Stromal cell of bone marrow (primary cell): Measurements from ENCODE around the gene TMEM201.
"Not testable (repeated sequence)": the region's sequence is repeated elsewhere in the genome, so short reads cannot be mapped to it uniquely, and the experiment has no call there.

ENCODE experiments used
- DNase-seq: peaks from one replicate; pipeline ENCODE4 v3.0.0-alpha.2; 2012; ENCODE audit warnings: low read depth

TMEM201 gene

DNA sequence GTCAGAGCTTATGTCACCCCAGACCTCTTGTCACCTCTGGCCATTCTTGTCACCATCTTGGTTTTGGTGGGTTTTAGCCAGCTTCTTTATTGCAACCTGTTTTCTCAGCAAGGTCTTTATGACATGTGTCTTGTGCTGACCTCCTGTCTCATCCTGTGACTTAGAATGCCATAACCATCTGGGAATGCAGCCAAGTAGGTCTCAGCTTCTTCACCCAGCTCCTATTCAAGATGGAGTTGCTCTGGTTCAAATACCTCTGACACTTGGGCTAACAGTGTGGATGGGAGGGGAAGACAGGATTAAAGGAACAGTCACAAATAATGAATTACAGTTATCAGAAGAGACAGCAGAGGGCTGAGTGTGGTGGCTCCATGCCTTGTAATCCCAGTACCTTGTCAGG, 32.3 kb downstream of the TMEM201 start:
- DNase-seq, result no peak

DNA sequence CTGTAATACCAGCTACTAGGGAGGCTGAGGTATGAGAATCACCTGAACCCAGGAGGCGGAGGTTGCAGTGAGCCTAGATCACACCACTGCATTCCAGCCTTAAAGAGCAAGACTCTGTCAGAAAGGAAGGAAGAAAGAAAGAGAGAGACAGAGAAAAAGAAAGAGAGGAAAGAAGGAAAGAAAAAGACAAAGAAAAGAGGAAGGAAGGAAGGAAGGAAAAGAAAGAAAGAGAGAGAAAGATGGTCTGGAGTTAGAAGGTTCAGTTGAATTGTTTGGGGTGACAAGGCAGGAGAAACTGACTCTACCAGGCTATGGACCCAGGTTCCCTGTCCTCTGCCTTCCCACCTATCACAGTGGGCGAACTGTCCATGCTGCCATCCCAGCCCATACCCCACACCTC, 35.4 kb downstream of the TMEM201 start:
- DNase-seq, result no peak

DNA sequence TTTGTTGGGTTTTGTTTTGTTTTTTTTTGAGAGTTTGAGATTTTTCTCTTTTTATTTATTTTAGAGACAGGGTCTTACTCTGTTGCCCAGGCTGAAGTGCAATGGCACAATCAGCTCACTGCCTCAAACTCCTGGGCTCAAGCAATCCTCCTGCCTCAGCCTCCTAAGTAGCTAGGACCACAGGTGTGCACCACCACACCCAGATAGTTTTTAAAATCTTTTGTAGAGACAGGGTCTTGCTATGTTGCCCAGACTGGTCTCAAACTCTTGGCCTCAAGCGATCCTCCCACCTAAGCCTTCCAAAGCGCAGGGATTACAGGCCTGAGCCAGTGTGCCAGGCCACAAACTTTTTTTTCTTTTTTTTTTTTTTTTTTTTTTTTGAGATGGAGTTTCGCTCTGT, 36.3 kb downstream of the TMEM201 start:
- DNase-seq, result not testable (repeated sequence)

DNA sequence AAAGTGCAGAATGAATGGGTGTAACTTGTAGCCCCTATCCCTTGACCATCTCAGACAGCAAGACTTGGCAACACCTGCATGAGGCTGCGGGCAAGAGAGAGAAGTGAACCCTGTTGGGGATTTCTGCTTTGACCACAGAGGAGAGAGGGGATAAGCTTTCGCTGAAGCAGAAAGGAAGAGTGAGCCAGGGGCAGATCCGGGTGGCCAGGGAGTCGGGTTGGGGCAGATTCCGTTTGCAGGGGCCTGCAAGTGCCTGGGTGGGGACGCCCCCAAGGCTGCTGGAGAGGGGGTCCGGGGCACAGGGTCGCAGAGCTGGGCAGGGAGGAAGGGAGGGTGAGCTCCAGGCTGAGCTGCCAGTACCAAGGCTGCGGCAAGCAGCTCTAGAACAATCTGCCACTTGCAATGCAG, 37.5 kb downstream of the TMEM201 start:
- DNase-seq, result no peak

DNA sequence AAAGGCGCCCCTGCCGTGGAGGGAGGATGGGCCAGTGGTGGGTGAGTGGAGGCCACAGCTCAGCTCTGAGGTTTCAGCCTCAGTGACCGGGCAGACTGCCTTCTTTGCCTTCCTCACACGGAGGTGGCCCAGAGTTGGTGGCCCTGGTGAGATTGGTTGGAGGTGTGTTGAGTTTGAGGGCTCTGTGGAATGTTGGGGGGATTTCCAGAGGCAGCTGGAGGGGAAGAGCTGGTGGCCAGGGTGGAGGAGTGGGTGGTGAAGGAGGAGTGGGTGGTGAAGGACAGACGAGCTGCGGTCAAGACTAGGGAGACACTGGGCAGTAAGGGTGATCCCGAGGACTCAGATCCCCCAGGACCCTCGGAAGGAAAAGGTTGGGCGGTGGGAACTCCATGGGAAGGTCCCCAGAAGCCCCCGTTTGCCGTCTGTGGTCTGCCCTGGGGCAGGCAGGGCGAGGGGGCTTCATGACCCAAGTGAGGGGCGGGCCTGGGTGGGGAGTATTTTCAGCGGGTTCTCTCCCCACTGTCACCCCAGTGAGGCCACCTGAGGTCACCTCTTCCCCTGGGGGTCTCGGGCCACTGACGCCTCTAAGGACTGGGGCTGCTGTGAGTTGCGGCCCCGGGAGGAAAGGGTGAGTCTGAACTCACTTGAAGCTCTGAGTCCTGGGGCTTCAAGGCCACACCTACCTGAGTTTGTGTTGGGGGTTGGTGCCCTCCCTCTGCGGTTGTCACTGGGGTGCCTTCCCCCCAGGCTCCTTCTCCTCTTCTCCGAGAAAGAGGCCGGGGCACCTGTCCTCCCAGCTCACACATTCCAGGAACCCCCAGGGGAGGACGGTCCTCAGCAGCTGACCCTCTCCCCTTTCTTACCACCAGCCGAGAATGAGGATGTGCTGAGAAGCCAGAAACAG, 40.1 kb downstream of the TMEM201 start:
- DNase-seq, result no peak

DNA sequence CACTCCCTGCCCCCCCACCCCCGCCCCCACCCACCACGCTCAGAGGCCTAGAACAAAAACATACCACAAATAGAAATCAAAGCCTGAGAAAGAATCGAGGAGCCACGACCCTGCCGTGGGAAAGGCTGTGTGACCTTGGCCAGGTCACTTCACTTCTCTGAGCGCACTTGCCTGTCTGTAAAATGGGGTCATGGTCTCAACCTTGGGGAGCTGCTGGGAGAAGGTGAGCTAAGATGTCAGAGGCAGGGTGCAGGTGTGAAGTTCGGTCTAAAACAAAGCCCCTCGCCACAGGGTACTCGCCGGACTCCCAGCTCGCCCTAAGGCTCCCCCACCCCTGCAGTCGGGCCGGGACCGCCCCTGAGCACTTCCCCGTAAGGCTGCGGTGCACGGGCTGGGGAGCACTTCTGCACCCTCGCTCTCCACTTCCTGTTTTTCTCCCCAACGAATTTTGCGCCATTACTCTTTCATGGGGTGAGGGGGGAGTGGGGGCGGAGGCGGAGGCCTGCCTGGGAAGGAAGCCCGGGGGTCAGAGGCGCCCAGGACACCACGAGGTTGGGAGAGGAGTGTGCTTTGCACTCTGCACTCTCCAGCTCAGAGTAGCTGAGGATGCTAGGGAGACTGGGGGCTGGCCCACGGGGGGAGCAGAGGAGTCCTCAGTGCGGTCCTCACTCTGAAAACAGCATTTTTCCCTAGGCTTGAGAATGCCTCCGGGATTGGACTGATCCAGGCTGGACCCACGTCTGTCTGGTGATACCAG, 40.9 kb downstream of the TMEM201 start:
- DNase-seq, result no peak

DNA sequence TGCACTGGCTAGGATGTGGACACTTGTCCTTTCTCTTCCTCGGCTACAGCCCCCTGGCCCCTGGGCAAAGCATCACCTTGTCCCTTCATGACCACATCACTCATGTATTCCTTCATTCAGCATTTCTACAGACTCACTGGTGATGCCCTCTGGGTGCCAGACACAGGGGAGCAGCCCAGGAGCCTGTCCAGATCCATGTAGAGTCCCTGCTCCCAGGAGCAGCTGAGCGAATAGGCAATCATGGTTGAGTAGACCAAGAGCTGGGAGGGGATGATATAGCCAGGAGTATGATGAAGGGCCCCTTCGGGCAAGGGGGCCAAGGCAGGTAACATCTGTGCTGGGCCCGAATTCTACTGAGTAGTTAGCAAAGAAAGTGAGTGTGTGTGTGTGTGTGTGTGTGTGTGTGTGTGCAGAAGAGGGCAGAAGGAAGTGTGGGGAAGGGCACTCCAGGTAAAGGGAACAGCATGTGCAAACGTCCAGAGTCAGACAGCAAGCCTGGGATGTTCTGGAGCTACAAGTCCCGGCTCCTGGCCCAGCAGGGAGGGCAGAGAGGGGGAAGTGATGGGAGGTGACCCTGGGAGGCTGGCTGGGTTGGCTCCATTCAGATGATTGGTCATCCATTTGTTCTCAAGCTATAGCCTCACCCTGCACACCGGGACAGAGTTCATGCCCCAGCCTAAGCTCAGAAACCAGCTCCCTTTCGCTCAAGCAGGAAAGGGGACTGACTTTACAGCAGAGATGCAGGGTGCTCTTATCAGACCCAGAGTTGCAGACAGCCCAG, 41.8 kb downstream of the TMEM201 start:
- DNase-seq, result no peak

DNA sequence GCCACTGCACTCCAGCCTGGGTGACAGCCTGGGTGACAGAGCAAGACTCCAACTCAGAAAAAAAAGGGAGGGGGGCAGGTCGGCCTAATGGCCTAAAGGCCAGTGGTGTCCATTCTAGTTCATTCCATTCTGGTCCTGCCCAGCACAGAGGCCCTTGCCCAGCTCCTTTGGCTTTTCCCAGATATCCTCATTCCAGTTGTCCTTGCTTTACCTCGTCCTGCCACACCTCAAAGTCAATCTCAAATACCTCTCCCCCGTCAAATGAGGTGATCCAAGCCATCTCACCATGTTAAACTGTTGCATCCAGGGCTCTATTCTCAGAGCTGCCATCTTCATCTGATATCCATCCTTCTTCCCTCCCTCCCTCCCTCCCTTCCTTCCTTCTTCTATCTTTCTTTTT, 42.9 kb downstream of the TMEM201 start:
- DNase-seq, result no peak

DNA sequence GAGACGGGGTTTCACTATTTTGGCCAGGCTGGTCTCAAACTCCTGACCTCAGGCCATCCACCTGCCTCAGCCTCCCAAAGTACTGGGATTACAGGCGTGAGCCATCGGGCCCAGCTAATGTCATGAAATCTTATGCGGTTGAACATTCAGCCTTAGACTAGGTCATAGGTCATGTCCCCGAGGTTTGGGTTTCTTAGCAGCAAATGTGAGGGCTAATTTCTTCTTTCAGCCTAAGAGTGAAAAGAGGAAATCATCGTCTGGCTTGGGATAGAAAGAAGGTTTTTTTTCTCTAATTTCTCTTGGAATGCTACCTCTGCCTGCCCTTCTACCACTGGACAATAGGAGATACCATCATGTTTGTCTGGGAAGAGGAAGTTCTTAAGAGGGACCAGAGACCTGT, 44.8 kb downstream of the TMEM201 start:
- no peak for DNase-seq

DNA sequence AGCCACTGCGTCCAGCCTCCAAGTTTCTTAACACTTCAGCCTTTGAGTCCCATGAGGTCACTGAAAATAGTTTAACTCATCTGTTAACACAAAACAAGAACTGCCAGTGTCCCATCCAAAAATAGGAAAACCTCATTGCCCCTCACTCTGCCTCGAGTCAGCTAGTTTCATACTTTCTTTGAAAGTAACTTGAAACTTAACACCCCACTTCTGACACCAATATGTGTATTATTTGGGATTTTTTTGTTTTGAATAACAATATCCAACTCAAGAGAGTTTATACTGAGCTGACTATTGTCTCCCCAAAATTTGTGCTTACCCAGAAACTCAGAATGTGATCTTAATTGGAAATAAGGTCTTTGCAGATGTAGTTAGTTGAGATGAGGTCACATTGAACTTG, 45.9 kb downstream of the TMEM201 start:
- no peak for DNase-seq

DNA sequence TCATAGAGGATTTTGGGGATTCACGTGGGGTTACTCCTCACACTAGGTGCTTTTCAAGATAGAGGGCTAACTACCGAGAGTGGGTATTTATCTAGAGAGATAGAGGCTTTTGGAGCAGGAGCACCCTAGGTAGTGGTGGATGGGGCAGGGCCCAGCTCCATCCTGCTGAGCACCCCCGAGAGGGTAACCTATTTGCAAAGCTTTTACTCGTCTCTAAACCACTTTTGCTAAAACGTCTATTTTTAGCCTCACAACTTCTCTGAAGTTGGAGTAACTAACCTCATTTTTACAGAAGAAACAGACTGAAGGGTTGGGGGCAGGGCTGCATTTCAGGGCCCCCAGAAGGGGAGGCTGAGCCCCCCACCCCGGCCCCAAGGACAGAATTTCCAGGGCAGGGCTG, 50.5 kb downstream of the TMEM201 start:
- no peak for DNase-seq

DNA sequence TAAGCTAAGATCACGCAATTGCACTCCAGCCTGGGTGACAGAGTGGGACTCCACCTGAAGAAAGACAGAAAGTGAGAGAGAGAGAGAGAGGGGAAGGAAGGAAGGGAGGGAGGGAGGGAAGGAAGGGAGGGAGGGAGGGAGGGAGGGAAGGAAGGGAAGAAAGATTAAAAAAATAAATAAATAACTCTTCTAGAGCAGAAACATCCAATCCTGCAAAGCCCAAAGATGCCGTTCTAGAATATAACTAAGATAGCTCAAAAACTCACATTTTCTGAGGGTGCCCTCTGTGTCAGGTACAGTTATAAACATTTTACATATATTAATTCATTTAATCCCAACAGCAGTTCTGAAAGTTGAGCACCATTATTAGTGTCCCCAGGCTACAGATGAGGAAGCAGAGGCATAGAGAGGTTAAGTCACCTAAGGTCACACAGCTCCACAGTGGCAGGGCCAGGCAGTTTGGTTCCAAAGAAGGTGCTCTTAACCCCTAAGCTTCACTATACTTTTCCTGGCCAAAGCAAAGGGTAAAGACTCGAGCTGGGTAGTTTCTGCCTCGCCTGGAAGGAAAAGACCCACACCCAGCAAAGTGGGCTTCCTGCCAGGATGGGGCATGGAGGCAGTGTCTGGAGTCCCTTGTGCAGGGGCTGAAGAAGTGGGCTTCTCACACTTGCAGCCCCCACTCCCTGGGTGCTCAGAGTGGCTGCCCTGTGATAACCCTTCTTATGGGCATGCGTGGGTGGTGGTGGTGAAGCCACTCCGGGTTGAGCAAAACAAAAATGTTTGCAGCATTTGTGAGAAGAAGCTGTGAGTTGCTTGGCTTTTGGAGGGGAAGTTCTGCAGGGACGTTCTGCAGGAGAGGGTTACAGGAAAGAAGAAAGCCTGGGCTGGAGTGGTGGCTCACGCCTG, 54.9 kb downstream of the TMEM201 start:
- no peak for DNase-seq

DNA sequence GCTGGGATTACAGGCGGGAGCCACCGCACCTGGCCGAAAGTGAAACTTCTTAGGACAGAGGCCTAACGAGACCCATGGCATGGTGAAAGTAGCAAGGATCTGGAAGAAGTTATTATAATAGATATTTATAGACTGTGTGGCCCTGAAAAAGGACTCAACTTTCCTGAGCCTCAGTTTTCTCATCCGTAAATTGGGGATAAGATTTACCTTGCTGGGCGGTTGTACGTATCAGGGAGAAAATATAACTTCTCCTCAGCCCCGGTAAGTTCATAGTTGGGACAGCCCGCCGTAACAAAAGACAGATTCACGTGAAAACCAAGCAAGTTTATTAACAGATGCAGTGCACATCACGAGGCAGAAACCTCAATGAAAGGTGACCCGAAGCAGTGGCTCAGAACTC, 57.3 kb downstream of the TMEM201 start:
- no peak for DNase-seq

DNA sequence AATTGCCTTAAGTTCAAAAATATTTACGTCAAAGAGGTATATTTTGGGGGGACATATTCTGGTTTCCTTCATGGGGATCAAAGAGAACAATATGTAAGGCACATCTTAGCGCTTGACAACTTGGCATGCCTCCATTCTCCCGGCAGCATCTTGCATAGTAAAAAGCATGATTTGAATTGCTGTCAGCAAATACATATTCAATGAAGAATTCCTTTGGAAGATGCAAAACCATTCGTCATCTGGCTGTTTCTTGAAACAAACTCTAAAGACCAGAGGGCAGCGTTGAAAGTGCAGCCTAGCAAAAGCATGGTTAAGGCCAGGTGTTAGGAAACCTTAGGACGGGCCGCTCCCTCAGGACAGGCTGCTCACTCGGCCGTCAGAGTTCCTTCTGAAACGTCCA, 59.5 kb downstream of the TMEM201 start:
- no peak for DNase-seq

DNA sequence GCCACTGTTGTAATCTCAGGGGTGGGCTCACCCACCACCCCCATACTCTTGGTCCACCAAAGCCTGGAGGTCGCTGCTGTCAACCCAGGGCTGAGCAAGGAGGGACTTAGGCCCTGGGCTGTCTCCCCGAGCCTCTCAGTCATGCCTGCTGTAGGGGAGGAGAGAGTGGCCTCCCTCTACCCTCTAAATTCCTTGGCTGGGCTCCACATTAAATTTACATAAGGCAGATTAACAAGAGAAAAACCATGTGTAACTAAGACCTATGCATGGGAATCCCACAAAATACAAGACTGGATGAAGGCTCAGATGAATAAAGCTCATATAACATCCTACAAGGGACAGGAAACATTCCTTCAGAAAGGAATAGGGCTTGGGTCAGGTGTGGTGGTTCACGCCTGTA, 61.1 kb downstream of the TMEM201 start:
- DNase-seq, result no peak

DNA sequence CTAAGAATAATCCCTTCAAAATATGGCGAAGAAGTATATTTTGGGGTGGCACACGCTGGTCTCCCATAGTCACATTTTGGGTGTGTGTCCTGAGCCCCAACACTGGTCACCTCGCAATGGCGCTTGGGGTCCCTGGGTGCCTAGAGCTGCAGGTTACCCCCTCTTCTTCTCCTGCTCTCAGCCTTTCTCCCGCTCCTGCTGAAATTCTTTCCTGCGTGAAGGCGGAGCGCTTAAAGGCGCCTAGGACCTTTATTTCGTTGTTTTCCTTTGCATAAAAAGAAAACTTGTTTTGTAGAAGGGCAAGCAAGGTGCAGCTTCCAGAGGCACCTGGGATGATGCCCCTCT, 62.5 kb downstream of the TMEM201 start:
- DNase-seq, result no peak

DNA sequence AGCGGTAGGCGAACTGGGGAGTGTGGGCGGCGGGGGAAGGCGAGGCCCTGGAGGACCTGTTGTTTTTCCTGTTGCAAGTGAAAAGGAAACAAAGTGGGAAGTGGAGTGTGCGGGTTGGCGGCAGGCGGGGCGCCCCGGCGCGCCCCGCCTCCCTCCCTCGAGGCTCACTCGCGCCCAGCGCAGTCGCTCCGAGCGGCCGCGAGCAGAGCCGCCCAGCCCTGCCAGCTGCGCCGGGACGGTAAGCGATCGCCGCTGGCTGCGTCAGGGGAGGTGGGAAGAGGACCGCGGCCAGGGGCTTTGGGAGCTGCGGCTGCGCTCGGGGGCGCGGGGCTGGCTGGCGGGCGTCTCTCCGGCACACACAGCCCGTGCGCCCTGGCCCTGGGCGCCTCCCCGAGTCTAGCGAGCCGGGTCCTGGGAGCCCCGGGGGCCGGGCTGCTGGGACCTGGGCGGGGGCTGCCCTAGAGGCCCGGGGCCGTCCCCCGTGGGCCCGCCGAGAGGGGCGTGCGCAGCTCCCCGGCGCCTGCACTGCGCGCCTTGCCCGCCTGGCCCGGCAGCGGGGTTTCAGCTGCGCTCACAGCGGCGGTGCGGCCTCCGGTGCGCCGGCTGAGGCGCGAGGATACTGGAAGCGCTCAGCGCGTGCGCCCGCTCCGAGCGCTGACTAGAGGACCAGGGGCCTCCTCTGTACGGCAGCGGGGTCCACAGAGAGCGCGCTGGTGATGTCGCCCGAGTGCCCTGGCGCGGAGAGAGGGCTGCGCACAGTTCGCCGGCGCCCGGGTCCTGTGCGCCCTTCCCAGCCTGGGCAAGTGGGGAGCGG, 63.1 kb downstream of the TMEM201 start, which contains the start of gene PIK3CD:
Gene PIK3CD (plus strand): TSS at position 167 of the 814 bp plus-strand sequence. CDS start 58,725 bp downstream, outside the sequence.
- no peak for DNase-seq

DNA sequence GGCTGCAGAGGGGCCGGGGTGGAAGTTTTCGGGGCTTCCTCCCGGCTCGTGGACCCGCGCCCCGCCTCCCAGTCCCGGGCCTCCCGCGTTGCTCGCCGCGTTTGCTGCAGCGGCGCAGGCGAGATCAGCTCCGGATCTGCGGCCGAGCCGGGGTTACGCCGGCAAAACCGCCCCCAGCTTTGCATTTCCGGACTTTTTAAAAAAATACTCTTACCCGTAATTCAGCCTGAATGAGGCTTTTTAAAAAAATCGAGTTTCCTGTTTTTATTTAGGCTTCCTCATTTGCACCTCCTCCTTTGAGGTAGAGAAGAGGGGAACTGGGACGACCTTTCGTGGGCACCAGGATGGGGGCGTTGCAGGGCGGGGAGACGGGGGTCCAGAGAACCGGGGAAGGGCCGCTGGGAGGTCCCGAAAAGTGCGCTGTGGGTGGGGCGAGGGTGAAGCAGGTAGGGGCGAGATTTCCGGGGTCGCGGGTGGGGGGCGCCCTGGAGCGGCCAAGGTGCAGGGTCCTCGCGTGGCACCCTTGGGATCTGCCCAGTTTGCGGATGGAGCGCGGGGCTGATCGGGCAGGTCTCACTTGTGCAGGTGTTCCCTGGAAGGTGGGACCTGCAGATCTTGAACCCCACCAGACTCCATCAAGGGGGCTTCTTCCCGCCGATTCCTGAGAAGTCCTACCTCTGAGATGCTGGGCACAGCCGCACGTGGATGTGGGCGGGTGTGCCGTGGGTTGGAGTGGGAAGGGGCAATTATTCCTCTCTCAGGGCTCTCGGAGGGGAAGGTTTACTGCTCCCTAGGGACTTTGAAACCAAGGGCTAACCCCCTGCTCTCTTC, 63.9 kb downstream of the TMEM201 start:
- no peak for DNase-seq

DNA sequence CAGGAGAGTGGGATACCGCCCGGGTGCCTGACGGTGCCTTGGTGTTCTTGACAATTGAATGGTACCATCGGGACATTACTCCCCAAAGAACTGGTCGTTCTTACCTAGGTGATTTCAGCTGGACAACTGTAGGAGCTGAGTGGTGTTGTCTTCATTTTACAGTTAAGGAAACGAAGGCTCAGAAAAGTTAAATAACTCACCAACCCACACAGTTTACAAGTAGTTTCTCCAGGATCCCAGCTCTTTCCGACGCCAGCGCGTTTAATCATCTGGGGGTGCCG, 64.4 kb downstream of the TMEM201 start:
- no peak for DNase-seq

DNA sequence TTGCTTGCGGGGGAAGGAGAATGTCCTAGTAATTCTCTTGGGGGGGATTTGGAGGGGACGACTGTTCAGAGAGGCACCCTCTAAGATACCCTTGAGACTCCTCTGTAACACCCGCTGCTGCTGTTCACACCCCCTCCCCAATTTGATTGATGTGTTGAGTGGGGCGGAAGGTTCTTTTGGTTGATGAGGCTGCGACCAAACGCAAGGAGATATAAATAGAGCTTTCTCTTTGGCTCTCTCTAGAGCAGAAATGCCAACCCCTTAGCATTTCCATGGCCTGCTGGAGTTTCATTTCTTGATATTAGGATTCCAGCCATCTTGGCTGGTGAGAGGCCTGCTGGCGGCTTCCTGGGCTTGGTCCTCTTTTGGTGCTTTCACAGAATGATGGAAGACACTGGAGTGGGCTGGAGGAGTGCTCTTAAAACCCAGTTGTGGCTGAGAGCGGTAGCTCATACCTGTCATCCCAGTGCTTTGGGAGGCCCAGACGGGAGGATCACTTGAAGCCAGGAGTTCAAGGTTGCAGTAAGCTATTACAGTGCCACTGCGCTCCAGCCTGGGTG, 64.9 kb downstream of the TMEM201 start:
- no peak for DNase-seq
